ENCODE data around the gene ZNF25. TPM values are rescaled to one million over a fixed set of nuclear protein-coding genes. Genes with fewer than 3 reads are reported as not detected.
"Not testable (repeated sequence)": the region's sequence is repeated elsewhere in the genome, so short reads cannot be mapped to it uniquely, and the experiment has no call there.

The ZNF25 gene
- total RNA-seq, 1 experiment from 2014 or later: 6.8 TPM

GRCh38 chr10:37947526-37947925 lies 28.9 kb downstream of the ZNF25 start:
- no peak for DNase-seq (ENCODE audit: low read depth)

- no peak for DNase-seq (ENCODE audit: low read depth)
Measured at GRCh38 chr10:37937864-37938263, 38.6 kb downstream of the ZNF25 start.

- no peak for DNase-seq (ENCODE audit: low read depth)
Measured at GRCh38 chr10:37934791-37935190, 41.7 kb downstream of the ZNF25 start.

- no peak for DNase-seq (ENCODE audit: low read depth)
Measured at GRCh38 chr10:37930423-37930822, 46.0 kb downstream of the ZNF25 start.

GRCh38 chr10:37908165-37908564 lies 68.3 kb downstream of the ZNF25 start:
- DNase-seq (ENCODE audit: low read depth): not testable (repeated sequence)

- no peak for DNase-seq (ENCODE audit: low read depth)
Measured at GRCh38 chr10:37906382-37906781, 70.1 kb downstream of the ZNF25 start.

Other genes with a start within 250 kb of the ZNF25 start
- gene ZNF248, start 119.0 kb downstream of the ZNF25 start, total RNA-seq (2014; rRNA removed; shearing (Covaris generic)): 5.9 and 6.9 TPM in 2 replicates
- gene ZNF33A, start 34.0 kb upstream of the ZNF25 start, total RNA-seq (2014; rRNA removed; shearing (Covaris generic)): 7.3 and 7.7 TPM in 2 replicates
- 7.7 and 8.1 TPM in 2 replicates for gene ZNF37A, start 117.7 kb upstream of the ZNF25 start, total RNA-seq (2014; rRNA removed; shearing (Covaris generic))